Gastrocnemius medialis (tissue), 4 donors: ENCODE measurements around the gene DCC. TPM values are rescaled to one million over a fixed set of nuclear protein-coding genes. Genes with fewer than 3 reads are reported as not detected.

Source experiments
- ATAC-seq, 2 donors: fragments of 150-250 bp; one replicate each; pipeline ENCODE4 v1.9.1; 2016
- DNase-seq, 2 donors: peaks; one replicate each; pipeline ENCODE4 v3.0.0-alpha.2; 2019
- H3K27ac ChIP-seq, 4 donors: fragments of 200-600 bp; sonication (generic); 1 replicate in 1 of 4; 2 replicates in 3 of 4; pipeline ENCODE4 v1.5.1; 2016 to 2018; ENCODE audit warnings: mild to moderate bottlenecking in 2 of 4, moderate library complexity in 1 of 4
- H3K27me3 ChIP-seq, 3 donors: fragments of 200-600 bp; sonication (generic) in 2 of 3; 1 replicate in 1 of 3; 2 replicates in 2 of 3; pipeline versions ENCODE4 v1.5.1 to v1.6.0; 2016 to 2019; ENCODE audit warnings: mild to moderate bottlenecking in 1 of 3, moderate library complexity in 1 of 3
- H3K36me3 ChIP-seq, 2 donors: fragments of 200-600 bp; sonication (generic) in 1 of 2; one replicate each; pipeline ENCODE4 v1.5.1; 2017 to 2018
- H3K4me1 ChIP-seq, 2 donors: fragments of 200-600 bp; sonication (generic) in 1 of 2; one replicate each; pipeline ENCODE4 v1.5.1; 2016 to 2017; ENCODE audit warnings: mild to moderate bottlenecking in 2 of 2
- H3K4me3 ChIP-seq, 4 donors: fragments of 200-600 bp; sonication (generic) in 3 of 4; 1 replicate in 1 of 4; 2 replicates in 3 of 4; pipeline ENCODE4 v1.5.1; 2016 to 2019; ENCODE audit warnings: mild to moderate bottlenecking in 2 of 4
- H3K9me3 ChIP-seq, 3 donors: fragments of 200-600 bp; sonication (generic) in 2 of 3; 1 replicate in 1 of 3; 2 replicates in 2 of 3; pipeline ENCODE4 v1.5.1; 2016 to 2019
- POLR2A ChIP-seq, 2 donors: fragments of 450-650 bp; IDR thresholded peaks; one replicate each; pipeline ENCODE4 v1.6.1; 2017; ENCODE audit warnings: antibody characterized with exemption in 2 of 2, mild to moderate bottlenecking in 2 of 2, moderate library complexity in 2 of 2
- in situ Hi-C, 4 donors: fragments of 200-750 bp; cut with MboI; loops; one replicate each; pipeline versions ENCODE4 v1.15.0 to v1.8.0; 2017; ENCODE audit warnings: low sequenced_read_pairs in 4 of 4
- intact Hi-C: fragments of 100-400 bp; cut with DNase I; formaldehyde crosslinking; loops from one replicate; pipeline ENCODE4 v1.15.1; 2023; ENCODE audit warnings: low total_unique reads
- total RNA-seq, 4 donors: library from RNA; depleted of rRNA; stranded (reverse); fragments of >200 nt; gene quantifications; one replicate each; pipeline versions ENCODE4 v1.1.0 to v1.2.3, GENCODE V29; 2016
- TF ChIP-seq, protein P1 (sequence below), 5 experiments: fragments of 450-650 bp in 3 of 5; fragments of 200-600 bp in 2 of 5; sonication (generic) in 2 of 5; IDR thresholded peaks in 4 of 5; conservative IDR thresholded peaks in 1 of 5; 1 replicate in 4 of 5; 2 replicates in 1 of 5; pipeline ENCODE4 v1.5.1; 2016 to 2019; ENCODE audit warnings: antibody characterized with exemption in 5 of 5, mild to moderate bottlenecking in 3 of 5, moderate library complexity in 3 of 5

DCC gene
- total RNA-seq, 4 donors from 2014 or later: not detected

- in situ Hi-C loops: no loop called here
- intact Hi-C loops: no loop called here
- ATAC-seq (no peak), DNase-seq (no peak)
- no peak for TF ChIP-seq POLR2A (IDR thresholded peaks at IDR 0.05)
- Histone ChIP-seq H3K36me3 (no peaks in the 10 kb centered on the region), H3K9me3 (no peaks in the 10 kb centered on the region), H3K4me1 (no peaks in the 10 kb centered on the region), H3K4me3 (no peak overlapping the region), H3K27me3 (peaks cover 28 to 34% (median 33%) of the 10 kb centered on the region in 3 donors), H3K27ac (no peak overlapping the region)
Measured at GRCh38 chr18:52343138-52343537, 3.1 kb downstream of the DCC start.

- Histone ChIP-seq H3K4me1 (no peaks in the 10 kb centered on the region), H3K36me3 (no peaks in the 10 kb centered on the region), H3K27me3 (peaks cover 23 to 34% (median 29%) of the 10 kb centered on the region in 3 donors), H3K27ac (no peak overlapping the region), H3K4me3 (no peak overlapping the region), H3K9me3 (no peaks in the 10 kb centered on the region)
- ATAC-seq: no peak
- intact Hi-C loops (no loop called here), in situ Hi-C loops (no loop called here)
- DNase-seq: no peak
- no peak for TF ChIP-seq POLR2A (IDR thresholded peaks at IDR 0.05)
- TF ChIP-seq, protein P1, sequence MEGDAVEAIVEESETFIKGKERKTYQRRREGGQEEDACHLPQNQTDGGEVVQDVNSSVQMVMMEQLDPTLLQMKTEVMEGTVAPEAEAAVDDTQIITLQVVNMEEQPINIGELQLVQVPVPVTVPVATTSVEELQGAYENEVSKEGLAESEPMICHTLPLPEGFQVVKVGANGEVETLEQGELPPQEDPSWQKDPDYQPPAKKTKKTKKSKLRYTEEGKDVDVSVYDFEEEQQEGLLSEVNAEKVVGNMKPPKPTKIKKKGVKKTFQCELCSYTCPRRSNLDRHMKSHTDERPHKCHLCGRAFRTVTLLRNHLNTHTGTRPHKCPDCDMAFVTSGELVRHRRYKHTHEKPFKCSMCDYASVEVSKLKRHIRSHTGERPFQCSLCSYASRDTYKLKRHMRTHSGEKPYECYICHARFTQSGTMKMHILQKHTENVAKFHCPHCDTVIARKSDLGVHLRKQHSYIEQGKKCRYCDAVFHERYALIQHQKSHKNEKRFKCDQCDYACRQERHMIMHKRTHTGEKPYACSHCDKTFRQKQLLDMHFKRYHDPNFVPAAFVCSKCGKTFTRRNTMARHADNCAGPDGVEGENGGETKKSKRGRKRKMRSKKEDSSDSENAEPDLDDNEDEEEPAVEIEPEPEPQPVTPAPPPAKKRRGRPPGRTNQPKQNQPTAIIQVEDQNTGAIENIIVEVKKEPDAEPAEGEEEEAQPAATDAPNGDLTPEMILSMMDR (IDR thresholded peaks at IDR 0.05 in 4 of 5, conservative IDR thresholded peaks at IDR 0.05 in 1 of 5): no peak
Measured at GRCh38 chr18:52343731-52344340, 3.8 kb downstream of the DCC start.

- peaks cover 12 to 30% (median 21%) of the 10 kb centered on the region in 3 donors for H3K27me3 ChIP-seq
- no peaks in the 10 kb centered on the region for H3K4me1 ChIP-seq
- no peak overlapping the region for H3K27ac ChIP-seq
- no peaks in the 10 kb centered on the region for H3K36me3 ChIP-seq
- intact Hi-C loops (no loop called here), in situ Hi-C loops (no loop called here)
- no peak for TF ChIP-seq POLR2A (IDR thresholded peaks at IDR 0.05)
- TF ChIP-seq, protein P1 (IDR thresholded peaks at IDR 0.05 in 4 of 5, conservative IDR thresholded peaks at IDR 0.05 in 1 of 5): no peak
- H3K4me3 ChIP-seq: no peak overlapping the region
- DNase-seq (no peak), ATAC-seq (no peak)
- no peaks in the 10 kb centered on the region for H3K9me3 ChIP-seq
Measured at GRCh38 chr18:52344881-52345280, 4.9 kb downstream of the DCC start.

DNA sequence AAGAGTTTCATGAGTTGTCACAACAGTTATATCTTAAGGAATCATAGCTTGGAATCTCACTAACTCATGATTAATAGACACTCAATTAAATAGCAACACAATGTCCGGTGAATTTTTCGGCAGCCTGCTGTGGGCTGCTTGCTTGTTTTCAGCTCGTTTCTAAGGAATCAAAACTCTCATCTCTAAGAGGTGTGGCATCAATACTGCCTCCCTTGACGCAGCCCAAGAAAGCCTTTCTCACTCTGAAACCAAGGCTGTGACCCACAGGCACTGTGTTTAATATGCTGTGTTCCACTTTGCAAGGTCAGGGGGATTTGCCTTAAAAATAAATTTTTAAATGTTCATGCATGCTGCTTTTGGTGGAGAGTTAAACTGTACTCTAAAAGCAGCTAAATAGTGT, 5.4 kb downstream of the DCC start:
- Histone ChIP-seq H3K27me3 (peaks cover 7 to 25% (median 16%) of the 10 kb centered on the region in 3 donors), H3K4me1 (no peaks in the 10 kb centered on the region), H3K36me3 (no peaks in the 10 kb centered on the region), H3K9me3 (no peaks in the 10 kb centered on the region), H3K4me3 (no peak overlapping the region), H3K27ac (no peak overlapping the region)
- TF ChIP-seq, protein P1 (IDR thresholded peaks at IDR 0.05 in 4 of 5, conservative IDR thresholded peaks at IDR 0.05 in 1 of 5): no peak
- no peak for TF ChIP-seq POLR2A (IDR thresholded peaks at IDR 0.05)
- no peak for ATAC-seq
- intact Hi-C loops (no loop called here), in situ Hi-C loops (no loop called here)
- no peak for DNase-seq

DNA sequence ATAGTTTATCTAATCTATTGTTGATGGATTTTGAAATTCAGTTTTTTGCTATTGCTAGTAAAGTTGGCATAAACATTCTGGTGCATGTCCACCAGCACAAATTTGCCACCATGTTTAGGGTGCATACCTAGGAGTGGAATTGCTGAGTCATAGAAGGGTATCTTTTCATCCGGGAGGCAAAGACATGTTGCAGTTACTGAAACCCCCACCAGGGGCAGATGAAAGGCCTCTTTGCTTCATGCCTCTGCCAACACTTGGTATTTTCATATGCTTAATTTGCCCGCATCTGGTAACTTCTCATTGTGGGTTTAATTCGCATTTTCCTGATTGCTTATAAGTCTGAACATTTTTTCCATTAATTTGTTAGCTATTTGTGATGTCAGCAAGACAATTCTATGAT, 8.2 kb downstream of the DCC start:
- Histone ChIP-seq H3K27ac (no peak overlapping the region), H3K9me3 (no peaks in the 10 kb centered on the region), H3K27me3 (no peaks in the 10 kb centered on the region), H3K4me1 (no peaks in the 10 kb centered on the region), H3K36me3 (no peaks in the 10 kb centered on the region), H3K4me3 (no peak overlapping the region)
- in situ Hi-C loops (no loop called here), intact Hi-C loops (no loop called here)
- DNase-seq (no peak), ATAC-seq (no peak)
- no peak for TF ChIP-seq POLR2A (IDR thresholded peaks at IDR 0.05)
- TF ChIP-seq, protein P1 (IDR thresholded peaks at IDR 0.05 in 4 of 5, conservative IDR thresholded peaks at IDR 0.05 in 1 of 5): no peak
